Adrenal gland (tissue), 5 donors: Measurements from ENCODE around the gene AK8.

Source experiments
- CTCF ChIP-seq, 6 experiments: fragments of 450-650 bp in 4 of 6; fragments of 200-600 bp in 2 of 6; sonication (generic) in 1 of 6; IDR thresholded peaks; 1 replicate in 5 of 6; 2 replicates in 1 of 6; pipeline versions ENCODE4 v1.5.1 to v1.8.0; 2016 to 2021; ENCODE audit warnings: antibody characterized with exemption in 6 of 6, mild to moderate bottlenecking in 2 of 6, moderate library complexity in 1 of 6
- POLR2A ChIP-seq, 2 donors: fragments of 450-650 bp; IDR thresholded peaks; one replicate each; pipeline ENCODE4 v1.6.1; 2017; ENCODE audit warnings: antibody characterized with exemption in 2 of 2, mild to moderate bottlenecking in 2 of 2, moderate library complexity in 1 of 2
- donor health status: DM: no; HTN: no; CAD: no.

GRCh38 chr9:132703336-132703735, 174.7 kb downstream of the AK8 start:
- TF ChIP-seq CTCF (IDR thresholded peaks at IDR 0.05) (no peak), POLR2A (IDR thresholded peaks at IDR 0.05) (no peak)
